Heart right ventricle (tissue), 16 donors: Measurements from ENCODE around the gene SLC29A3. TPM values are rescaled to one million over a fixed set of nuclear protein-coding genes. Genes with fewer than 3 reads are reported as not detected.

Source experiments
- ATAC-seq, 8 donors: fragments of 200-7000 bp; cut with Tn5 transposase; one replicate each; pipeline ENCODE4 v1.9.1; 2020; ENCODE audit warnings: mild to moderate bottlenecking in 8 of 8, moderate library complexity in 8 of 8, moderate number of reproducible peaks in 1 of 8
- DNase-seq, 2 donors: peaks; one replicate each; pipeline ENCODE4 v3.0.0-alpha.2; 2020
- H3K27ac ChIP-seq, 10 donors: fragments of 200-600 bp; sonication (generic) in 2 of 10; one replicate each; pipeline versions ENCODE4 v1.5.0 to v1.8.0; 2020 to 2022; ENCODE audit warnings: mild to moderate bottlenecking in 3 of 10
- H3K27me3 ChIP-seq, 7 donors: fragments of 200-600 bp; one replicate each; pipeline ENCODE4 v1.8.0; 2021 to 2022; ENCODE audit warnings: mild to moderate bottlenecking in 2 of 7
- H3K36me3 ChIP-seq, 9 donors: fragments of 200-600 bp; sonication (generic) in 1 of 9; one replicate each; pipeline versions ENCODE4 v1.5.0 to v1.8.0; 2020 to 2022; ENCODE audit warnings: mild to moderate bottlenecking in 2 of 9
- H3K4me1 ChIP-seq, 9 donors: fragments of 200-600 bp; sonication (generic) in 1 of 9; one replicate each; pipeline versions ENCODE4 v1.5.0 to v1.8.0; 2020 to 2022; ENCODE audit warnings: mild to moderate bottlenecking in 4 of 9
- H3K4me3 ChIP-seq, 10 donors: fragments of 200-600 bp; sonication (generic) in 2 of 10; one replicate each; pipeline versions ENCODE4 v1.5.0 to v1.8.0; 2020 to 2022; ENCODE audit warnings: mild to moderate bottlenecking in 7 of 10, moderate library complexity in 2 of 10
- H3K9me3 ChIP-seq, 11 donors: fragments of 200-600 bp in 10 of 11; sonication (generic) in 2 of 11; one replicate each; pipeline versions ENCODE4 v1.5.0 to v1.8.0; 2013 to 2022; ENCODE audit warnings: mild to moderate bottlenecking in 2 of 11, control low read depth in 1 of 11, moderate library complexity in 1 of 11
- WGBS, 2 donors: extraction: QIAGEN DNeasy Blood & Tissue Kit; methylation state at CpG; one replicate each; pipeline ENCODE4 v1.1.7; 2013; ENCODE audit warnings: inconsistent platforms in 1 of 2; 5-methylcytosine and 5-hydroxymethylcytosine counted together
- intact Hi-C, 10 donors: fragments of 100-400 bp; cut with DNase I; formaldehyde crosslinking; loops; one replicate each; pipeline versions ENCODE4 v1.11.1 to v1.14.2; 2022
- polyA plus RNA-seq, 2 donors: library from polyadenylated mRNA; stranded (reverse); fragments of 200-250 nt; gene quantifications; one replicate each; pipeline ENCODE4 v1.2.3, GENCODE V29; 2013
- total RNA-seq, 10 donors: library from RNA; stranded (reverse); fragmentation: NEBNext Ultra II Directional in 3 of 10; extraction: Animal tissue kit (Norgen Biotek cat#: 25700) in 3 of 10; gene quantifications; one replicate each; pipeline versions ENCODE4 v1.2.1 to v1.2.4, GENCODE V29; 2021 to 2023
- TF ChIP-seq, protein P1 (sequence below), 9 donors: fragments of 200-600 bp; sonication (generic) in 2 of 9; IDR thresholded peaks; one replicate each; pipeline versions ENCODE4 v1.5.0 to v1.8.0; 2021 to 2022; ENCODE audit warnings: antibody characterized with exemption in 9 of 9, mild to moderate bottlenecking in 5 of 9, moderate library complexity in 1 of 9
- donor health status: Arrhythmogenic right ventricular cardiomyopathy.
- donor health status: ischemic (EF 13 %, LVEDD 7.1; RV severe dilation, severe dysfunction).
- donor health status: healthy with polysubstance abuse.
- donor health status: DM: no; HTN: yes; CAD: no.
- donor health status: DM: no; HTN: no; CAD: no.
- donor health status: ischemic (EF 25% LVEDD 6.9; RV normal size, moderate dysfunction).
- donor health status: ischemic (EF 25% LVEDD 5.7; RV mildly dilated, moderate dysfunction).
- donor health status: healthy.
- donor health status: DM: yes; HTN: yes; CAD: no.
- donor health status: Ischemic cardiomyopathy.
- donor health status: ischemic (EF 35%, LVEDD 5.7; RV mildly dilated, moderate dysfunction).
- donor health status: nonischemic (EF 11% LVEDD 7.7; RV severe dilation, severe dysfunction).
- donor health status: DM: yes; HTN: yes; CAD: no.
- donor health status: PGD.
- donor health status: ischemic (EF 29% LVEDD 5.4; RV normal size, mild dysfunction).
- donor health status: nonischemic (EF 23%, LVEDD 6.1; RV moderate dilation, normal function).

SLC29A3 gene
- total and polyA plus RNA-seq, 12 donors: 0.89 to 3.5 (median 1.2) TPM

DNA sequence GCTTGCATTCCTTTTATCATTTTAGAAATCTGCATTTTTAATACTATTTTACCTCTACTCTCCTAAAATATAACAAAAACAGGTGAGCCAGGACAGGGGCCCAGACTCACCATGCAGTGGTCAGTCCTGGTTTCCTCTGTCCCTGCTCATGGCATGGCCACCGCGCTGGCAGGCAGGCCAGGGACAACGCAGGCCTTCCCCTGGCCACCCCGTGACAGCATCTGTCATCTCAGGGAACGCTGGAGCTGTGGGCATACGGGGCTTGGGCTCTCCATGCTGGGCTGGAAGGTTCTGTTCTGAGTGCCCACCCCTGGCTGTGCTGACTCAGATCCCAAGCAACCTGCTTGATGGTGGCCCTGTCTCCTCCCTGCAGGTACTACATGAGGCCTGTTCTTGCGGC, 42.5 kb downstream of the SLC29A3 start:
- peaks cover 0 to 47% (median 0%) of the 10 kb centered on the region in 9 donors for H3K4me1 ChIP-seq
- H3K9me3 ChIP-seq: no peaks in the 10 kb centered on the region
- no peak overlapping the region for H3K4me3 ChIP-seq
- no peak overlapping the region for H3K27ac ChIP-seq
- H3K36me3 ChIP-seq: peaks cover 0 to 46% (median 0%) of the 10 kb centered on the region in 9 donors
- no peaks in the 10 kb centered on the region for H3K27me3 ChIP-seq
- whole genome bisulfite sequencing, 2 donors: 93 to 96% methylated on average over 7 of the region's 7 CpGs
- DNase-seq (no peak), ATAC-seq (no peak)
- TF ChIP-seq, protein P1, sequence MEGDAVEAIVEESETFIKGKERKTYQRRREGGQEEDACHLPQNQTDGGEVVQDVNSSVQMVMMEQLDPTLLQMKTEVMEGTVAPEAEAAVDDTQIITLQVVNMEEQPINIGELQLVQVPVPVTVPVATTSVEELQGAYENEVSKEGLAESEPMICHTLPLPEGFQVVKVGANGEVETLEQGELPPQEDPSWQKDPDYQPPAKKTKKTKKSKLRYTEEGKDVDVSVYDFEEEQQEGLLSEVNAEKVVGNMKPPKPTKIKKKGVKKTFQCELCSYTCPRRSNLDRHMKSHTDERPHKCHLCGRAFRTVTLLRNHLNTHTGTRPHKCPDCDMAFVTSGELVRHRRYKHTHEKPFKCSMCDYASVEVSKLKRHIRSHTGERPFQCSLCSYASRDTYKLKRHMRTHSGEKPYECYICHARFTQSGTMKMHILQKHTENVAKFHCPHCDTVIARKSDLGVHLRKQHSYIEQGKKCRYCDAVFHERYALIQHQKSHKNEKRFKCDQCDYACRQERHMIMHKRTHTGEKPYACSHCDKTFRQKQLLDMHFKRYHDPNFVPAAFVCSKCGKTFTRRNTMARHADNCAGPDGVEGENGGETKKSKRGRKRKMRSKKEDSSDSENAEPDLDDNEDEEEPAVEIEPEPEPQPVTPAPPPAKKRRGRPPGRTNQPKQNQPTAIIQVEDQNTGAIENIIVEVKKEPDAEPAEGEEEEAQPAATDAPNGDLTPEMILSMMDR (IDR thresholded peaks at IDR 0.05): no peak
- intact Hi-C loops: no loop called here

DNA sequence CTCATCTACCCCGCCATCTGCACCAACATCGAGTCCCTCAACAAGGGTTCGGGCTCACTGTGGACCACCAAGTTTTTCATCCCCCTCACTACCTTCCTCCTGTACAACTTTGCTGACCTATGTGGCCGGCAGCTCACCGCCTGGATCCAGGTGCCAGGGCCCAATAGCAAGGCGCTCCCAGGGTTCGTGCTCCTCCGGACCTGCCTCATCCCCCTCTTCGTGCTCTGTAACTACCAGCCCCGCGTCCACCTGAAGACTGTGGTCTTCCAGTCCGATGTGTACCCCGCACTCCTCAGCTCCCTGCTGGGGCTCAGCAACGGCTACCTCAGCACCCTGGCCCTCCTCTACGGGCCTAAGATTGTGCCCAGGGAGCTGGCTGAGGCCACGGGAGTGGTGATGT, 43.1 kb downstream of the SLC29A3 start:
- H3K27me3 ChIP-seq: no peaks in the 10 kb centered on the region
- TF ChIP-seq, protein P1 (IDR thresholded peaks at IDR 0.05): no peak
- no peak for DNase-seq
- H3K4me1 ChIP-seq: peaks cover 0 to 52% (median 0%) of the 10 kb centered on the region in 9 donors
- intact Hi-C loops: no loop called here
- H3K9me3 ChIP-seq: no peaks in the 10 kb centered on the region
- WGBS, 2 donors: 96 to 97% methylated on average over 16 of the region's 16 CpGs
- no peak for ATAC-seq
- peaks cover 0 to 41% (median 0%) of the 10 kb centered on the region in 9 donors for H3K36me3 ChIP-seq
- H3K27ac ChIP-seq: no peak overlapping the region
- H3K4me3 ChIP-seq: no peak overlapping the region

DNA sequence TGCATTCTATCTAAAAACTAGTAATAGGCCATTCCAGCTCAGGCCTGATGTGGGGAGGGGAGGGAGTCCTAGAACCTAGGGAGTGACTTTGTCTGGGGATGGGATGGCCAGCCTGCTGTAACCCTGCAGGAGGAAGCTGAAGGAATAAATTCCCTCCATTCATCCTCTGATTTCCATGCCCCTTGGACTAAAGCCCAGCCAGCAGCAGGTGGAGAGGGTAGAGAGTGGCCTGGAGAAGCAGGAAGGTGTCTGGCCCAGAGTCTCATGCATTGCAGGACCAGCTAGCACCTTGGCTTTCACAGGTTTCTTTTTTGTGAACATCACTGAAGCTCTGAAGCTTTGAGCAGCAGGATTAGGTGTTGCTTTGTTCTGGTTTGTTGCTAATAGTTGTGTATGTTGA, 44.9 kb downstream of the SLC29A3 start:
- peaks cover 0 to 27% (median 0%) of the 10 kb centered on the region in 9 donors for H3K36me3 ChIP-seq
- DNase-seq (no peak), ATAC-seq (no peak)
- H3K4me1 ChIP-seq: peaks cover 0 to 51% (median 0%) of the 10 kb centered on the region in 9 donors
- intact Hi-C loops: no loop called here
- no peaks in the 10 kb centered on the region for H3K9me3 ChIP-seq
- peak overlapping the region in 1 of 10 donors; percentile 66 for H3K27ac ChIP-seq
- H3K27me3 ChIP-seq: no peaks in the 10 kb centered on the region
- no peak overlapping the region for H3K4me3 ChIP-seq
- TF ChIP-seq, protein P1 (IDR thresholded peaks at IDR 0.05): no peak

DNA sequence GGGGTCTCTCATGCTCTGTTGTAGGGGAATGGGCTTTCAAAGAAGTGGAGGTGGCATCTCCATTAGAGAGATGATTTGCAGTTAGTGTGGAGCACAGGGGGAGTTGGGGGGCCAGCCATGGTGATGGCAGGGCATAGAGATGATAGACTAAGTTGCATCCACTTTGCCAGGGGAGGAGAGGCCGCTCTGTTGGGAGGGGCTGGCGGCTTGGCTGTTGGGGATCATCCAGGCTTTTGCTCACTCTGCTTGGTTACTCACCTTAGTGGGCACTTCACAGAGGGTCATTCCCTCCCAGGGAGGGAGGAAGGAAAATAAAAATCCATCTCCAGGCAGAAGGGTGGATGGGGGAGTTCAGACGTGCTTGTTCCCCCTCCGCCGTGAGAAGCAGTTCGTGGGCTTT, 46.3 kb downstream of the SLC29A3 start:
- peaks cover 0 to 46% (median 0%) of the 10 kb centered on the region in 9 donors for H3K4me1 ChIP-seq
- WGBS, 2 donors: 92 to 94% methylated on average over 6 of the region's 6 CpGs
- intact Hi-C loops: no loop called here
- TF ChIP-seq, protein P1 (IDR thresholded peaks at IDR 0.05): no peak
- peaks cover 0 to 3% (median 0%) of the 10 kb centered on the region in 7 donors for H3K27me3 ChIP-seq
- ATAC-seq (no peak), DNase-seq (no peak)
- no peak overlapping the region for H3K27ac ChIP-seq
- H3K4me3 ChIP-seq: no peak overlapping the region
- H3K9me3 ChIP-seq: no peaks in the 10 kb centered on the region
- H3K36me3 ChIP-seq: peaks cover 0 to 27% (median 0%) of the 10 kb centered on the region in 9 donors
